Forelimb muscle (tissue), 1 donor: ENCODE data around the gene DPYSL3. TPM values are rescaled to one million over a fixed set of nuclear protein-coding genes. Genes with fewer than 3 reads are reported as not detected.

Source experiments
- DNase-seq: peaks from one replicate; pipeline ENCODE4 v3.0.0-alpha.2; 2013; ENCODE audit warnings: low read depth
- polyA plus RNA-seq: library from polyadenylated mRNA; unstranded; fragments of 120-200 nt; gene quantifications from one replicate; pipeline ENCODE4 v1.2.1, GENCODE V29; 2013; ENCODE audit not compliant: insufficient read length

DPYSL3 gene
- polyA plus RNA-seq, 1 donor, result 95.7 TPM

DNA sequence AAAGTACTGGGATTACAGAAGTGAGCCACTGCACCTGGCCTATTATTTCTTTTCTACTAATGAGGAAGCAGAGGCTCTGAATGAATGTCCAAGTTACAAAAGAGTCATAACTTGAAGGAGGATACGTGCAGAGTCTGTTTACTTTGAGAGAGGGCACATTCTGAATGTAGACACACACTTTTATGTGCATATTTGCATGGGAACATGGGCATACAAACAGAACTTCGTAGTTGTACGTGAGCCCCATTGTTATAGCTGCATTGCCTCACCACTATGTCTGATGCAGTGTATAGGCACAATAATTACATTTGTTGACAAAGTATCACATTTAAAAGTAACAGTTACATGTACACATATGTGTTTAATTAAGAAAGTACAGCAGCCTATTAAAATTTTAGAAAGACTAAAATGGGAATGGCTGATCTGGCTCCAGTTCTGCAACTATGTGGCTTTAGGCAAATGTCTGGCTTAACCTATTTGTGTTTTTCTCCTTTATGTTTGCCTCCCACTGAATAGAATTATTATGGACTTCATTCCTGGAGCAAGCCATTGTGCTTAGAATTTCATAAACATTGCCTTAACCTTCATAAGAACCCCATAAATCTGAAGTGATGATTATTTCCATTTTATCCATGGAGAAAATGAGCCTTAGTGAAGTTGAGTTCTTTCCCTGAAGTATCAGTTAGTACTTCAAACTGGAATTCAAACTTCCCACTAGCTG, 3.0 kb upstream of the DPYSL3 start:
- DNase-seq, result no peak

DNA sequence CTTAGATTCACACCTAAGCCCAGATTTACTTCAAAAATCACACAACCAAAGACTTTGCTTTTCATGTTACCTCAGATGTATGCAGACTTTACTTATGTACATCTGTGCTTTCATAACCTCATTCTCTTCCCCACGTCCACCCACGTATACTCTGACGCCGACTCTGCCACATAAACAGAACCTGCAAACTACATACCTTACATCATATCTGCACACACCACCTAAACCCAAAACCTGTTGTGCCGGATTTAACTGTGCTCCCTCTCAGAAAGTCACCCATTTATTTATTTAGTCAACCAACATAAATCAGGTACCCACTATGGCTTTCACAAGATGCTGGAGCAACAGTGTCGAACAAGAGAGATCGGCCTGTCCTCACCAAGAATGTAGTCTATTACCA, 1.0 kb upstream of the DPYSL3 start:
- DNase-seq, result no peak

DNA sequence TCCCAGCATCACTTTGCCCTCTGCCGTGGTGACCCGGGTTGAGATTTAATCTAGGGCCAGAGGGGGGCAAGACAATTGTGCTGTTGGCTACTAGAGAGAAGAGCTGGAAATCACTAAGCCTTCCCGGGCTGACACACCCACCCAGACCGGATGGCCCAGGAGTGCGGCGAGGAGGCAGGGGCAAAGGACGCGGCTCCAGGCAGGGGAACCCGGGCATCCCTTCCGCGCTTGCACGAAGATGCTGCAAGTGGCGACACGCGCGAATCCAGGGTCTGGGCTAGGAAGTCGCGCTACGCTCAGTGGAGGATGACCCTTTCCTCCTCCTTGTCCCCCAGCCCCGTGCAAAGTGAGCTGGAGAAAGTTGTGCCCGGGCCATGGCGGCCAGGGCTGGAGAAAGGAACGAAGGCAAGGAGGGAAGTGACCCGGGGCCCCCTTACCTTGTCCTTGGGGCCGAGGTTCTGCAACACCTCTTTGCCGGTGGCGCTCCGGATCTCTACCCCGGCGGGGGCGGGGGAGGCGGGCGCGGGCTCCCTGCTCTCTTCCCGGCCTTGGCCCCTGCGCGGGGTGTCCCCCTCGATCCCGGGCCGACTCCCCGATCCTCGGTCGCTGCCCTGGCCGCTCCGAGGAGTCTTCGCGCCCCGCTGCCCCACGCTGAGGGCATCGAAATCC, 693 bp downstream of the DPYSL3 start:
- DNase-seq, result no peak

DNA sequence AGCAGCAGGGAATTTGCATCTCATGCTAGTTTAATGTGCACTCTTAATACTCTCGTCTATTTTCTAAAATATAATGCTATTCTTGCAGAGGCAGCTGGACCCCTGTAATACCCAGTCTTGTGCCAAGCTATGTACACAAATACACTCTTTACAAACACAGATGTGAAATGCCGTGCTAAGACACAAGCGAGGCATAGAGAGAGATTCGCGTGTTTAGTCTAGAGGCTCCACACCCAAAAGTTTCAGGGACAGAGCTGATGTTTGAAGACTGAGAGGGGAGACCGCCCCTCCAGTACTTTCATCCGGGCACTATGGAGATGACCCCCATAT, 1.2 kb downstream of the DPYSL3 start:
- DNase-seq, result no peak

DNA sequence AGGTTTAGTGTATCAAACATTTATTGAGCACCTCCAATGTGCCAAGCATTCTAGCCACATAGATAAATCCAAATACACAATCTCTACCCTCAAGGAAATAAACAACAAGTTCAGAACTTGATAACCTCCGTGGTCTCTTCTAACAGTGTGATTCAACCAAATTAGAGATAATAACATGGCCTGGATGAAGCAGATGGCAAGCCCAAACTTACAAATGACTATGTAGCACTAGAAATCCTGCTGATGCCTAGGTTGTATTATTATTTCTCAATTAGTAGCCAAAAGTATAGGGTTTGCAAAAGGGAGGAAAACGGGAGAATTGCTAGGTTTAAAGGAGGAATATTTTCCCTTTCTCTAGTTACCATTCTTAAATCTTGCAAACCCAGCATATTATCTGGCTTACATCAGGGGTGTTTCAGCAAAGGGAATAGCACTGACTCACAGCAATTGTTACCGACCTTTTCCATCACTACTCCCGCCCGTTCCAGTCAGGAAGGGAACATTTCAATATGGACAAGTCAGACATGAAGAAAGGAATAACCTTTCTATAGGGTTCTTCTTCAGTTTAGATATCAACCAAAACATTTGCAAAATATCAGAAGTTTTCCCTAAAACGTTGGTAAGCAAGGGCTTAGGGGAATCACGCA, 2.3 kb downstream of the DPYSL3 start:
- DNase-seq, result no peak

DNA sequence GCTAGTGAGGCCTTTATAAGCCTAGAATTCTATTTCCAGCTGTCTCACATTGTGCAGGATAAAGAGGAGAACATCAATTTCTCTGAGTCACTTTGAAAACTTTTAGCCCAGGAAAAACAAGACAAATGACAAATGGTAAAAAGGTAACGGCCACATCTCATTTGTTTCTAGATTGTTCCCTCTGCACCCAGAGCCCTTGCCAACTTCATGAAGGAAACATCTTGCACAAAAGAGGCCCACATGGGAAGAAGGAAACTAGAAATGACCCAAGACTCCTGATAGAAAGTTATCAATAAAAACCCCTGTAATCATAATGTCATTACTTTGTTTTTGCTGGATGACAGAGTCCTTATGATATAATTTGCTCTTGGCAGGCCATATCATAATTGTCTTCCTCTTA, 5.3 kb downstream of the DPYSL3 start:
- no peak for DNase-seq

DNA sequence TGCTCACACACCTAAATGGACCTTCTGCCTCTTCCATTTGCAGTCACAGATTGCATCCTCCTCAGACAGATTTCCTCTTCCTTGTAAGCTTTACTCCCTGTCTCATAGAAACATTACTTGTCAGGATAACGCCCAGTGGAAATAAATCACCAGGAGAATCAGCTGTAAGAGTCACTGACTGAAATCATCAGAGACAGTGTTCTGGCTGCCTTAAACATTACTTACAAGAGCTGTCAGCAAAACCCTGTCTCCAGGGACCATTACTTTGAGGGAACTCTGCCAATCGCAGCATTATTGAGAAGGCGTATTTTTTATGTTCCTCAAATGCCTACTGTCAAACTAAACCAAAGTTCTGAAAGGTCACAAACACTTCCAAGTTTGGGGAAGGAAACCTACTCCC, 5.9 kb downstream of the DPYSL3 start:
- peak; percentile 79 for DNase-seq

DNA sequence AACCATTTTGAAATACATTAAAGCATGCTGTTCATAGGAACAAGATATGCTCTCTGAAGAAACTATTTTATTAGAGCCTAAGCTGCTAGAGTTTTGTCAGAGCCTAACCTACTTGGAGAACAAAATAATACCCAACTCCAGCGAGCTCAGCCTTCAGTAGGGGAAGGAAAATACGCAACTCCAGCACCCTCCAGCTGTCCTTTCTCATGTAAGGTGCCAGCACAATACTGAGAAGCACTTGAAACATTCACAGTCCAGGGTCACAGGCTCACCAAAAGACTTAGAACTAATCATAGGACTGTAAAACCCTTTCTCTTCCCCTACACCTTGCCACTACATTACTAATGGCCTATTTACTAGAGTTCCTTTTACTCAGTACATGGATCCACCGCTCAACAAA, 18.9 kb downstream of the DPYSL3 start:
- DNase-seq, result no peak

DNA sequence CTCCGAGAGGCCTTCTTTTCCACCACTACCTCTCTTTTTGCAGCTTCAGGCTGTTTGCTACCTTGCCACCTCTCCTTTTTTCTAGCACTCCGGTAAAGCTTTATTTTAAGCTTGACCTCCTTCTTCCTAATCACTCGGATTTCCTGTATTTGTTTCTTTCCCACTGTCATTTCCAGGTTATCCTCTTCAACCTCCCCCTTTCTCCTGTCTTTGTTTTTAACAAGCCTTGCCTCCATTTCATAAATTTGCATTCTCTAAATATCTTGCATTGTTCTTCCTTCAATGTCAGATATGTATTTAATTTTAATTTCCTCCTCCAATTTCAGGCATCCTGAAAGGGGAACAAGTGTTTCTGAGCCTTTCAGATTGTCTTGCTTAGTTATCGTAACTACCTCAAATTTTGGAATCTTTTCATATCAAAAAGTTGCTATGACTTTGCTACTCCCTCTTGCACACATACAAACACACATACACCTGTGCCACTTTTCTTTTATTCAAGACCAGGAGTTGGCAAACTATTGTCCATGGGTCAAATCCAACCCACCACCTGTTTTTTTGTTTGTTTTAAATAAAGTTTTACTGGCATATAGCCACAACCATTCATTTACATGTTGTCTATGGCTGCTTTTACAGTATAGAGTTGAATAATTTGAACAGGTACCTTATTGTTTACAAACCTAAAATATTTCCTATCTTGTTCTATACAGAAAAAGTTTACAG, 22.7 kb downstream of the DPYSL3 start:
- DNase-seq, result no peak

DNA sequence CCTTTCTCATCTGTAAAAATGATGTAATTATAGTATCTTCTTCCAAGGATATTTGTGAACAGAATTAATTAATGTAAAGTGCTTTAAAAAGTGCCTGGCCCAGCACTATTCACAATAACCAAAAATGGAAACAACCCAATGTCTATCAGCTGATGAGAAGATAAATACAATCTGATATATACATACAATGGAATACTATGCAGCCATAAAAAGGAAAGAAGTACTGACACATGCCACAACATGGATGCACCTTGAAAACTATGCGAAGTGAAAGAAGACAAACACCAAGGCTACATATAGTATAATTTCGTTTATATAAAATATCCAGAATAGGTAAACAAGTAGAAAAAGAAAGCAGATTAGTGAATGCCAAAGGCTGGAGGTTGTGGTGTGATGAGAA, 24.1 kb downstream of the DPYSL3 start:
- no peak for DNase-seq

DNA sequence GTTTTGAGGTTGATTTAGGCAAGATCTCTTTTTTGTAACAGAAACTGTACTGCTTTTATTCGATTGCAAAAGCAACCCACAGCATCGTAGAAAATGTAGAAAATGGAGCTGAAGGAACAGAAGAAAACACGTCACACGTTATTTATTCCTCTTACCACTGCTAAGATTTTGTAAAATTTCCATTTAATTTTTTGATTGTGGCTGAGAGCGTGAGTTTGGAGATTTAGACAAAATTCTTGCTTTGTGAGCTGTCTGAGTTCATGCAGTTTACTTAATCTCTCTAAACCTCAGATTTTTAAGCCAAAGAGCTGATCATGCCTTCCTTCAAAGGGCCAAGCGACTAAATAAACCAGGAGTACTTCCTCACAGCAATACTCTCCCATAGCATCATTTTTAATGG, 24.8 kb downstream of the DPYSL3 start:
- no peak for DNase-seq

DNA sequence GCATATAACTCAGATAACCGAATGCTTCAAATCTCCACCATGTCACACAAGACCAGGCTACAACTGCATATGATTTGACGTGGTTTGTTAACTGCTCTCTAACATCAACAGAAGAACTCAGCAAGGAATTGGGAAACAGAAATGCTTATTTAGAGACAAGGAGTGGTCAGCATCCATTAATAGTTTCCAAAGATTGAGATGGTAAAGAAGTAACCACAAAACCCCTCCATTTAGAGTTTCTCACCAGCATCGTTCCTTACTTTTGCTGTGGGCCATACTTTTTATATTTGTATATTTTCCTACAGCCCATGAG, 25.2 kb downstream of the DPYSL3 start:
- no peak for DNase-seq

DNA sequence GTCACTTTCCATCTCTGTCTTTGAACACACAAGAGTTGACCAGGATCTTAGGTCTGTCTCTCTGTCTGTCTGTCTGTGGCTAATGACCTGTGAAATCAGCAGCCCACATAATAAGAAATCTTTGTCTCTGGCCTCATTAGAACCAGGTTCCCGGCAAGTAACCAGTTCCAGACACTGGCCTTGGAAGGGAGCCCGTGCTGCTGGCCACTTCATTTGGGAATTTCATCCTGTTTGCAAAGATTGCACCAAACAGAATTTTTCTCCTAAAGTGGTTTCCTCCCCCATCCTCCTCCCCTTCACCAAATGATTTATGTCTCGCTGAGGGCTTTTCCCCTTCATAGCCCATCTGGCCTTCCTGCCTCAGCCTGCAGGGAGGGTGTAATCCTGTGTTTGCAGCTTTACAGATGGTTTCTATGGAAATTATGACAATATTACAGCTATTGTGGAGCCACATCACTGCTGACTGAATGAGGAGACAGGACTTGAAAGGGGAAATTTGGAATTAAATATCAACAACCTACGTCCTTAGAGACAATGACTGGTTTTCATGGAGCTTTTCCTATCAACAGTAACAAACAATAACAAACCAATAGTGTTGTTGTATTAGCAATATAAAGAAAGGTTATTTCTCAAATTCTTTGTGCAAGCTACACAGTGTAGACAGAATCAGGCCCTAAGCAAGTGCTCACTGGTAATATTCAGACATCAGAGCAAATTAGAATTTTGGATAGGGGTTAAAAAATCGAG, 25.7 kb downstream of the DPYSL3 start:
- peak; percentile 93 for DNase-seq

DNA sequence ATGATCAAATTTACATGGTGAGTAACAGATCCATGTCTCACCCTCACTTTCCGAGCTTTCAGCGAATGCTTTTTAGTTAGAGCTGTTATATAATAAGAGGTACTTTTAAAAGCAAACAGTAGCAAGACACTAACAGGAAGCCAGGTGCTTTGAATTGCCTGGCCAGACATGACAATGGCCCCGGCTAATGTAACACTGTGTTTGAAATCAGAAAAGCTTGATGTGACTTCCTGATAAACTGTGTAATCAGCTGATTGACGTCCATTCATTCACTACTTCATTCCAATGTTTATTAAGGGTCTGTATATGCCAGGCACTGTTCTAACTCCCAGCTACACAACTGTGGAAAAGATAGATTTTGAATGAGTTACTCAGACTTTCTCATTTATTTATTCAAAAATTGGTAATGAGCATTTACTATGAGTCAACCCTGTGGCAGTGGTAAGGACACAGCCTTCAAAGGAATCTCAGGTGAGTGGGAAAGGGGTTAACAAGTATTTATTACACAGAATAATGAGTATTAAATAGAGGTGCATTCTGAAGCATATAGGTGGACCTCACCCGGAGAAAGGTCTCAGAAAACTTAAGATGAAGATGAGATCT, 26.6 kb downstream of the DPYSL3 start:
- DNase-seq, result no peak

DNA sequence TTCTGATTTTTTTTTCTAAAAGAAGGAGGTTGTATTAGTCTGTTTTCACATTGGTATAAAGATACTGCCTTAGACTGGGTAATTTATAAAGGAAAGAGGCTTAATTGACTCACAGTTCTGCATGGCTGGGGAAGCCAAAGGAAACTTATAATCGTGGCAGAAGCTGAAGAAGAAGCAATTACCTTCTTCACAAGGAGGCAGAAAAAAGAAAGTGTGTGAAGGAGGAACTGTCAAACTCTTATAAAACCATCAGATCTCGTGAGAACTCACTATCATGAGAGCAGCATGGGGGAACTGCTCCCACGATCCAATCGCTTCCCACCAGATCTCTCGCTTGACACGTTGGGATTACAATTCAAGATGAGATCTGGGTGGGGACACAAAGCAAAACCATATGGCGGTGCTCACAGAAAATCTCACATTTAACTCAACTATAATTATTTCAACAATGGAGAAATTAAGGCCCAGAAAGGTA, 27.1 kb downstream of the DPYSL3 start:
- DNase-seq, result no peak

DNA sequence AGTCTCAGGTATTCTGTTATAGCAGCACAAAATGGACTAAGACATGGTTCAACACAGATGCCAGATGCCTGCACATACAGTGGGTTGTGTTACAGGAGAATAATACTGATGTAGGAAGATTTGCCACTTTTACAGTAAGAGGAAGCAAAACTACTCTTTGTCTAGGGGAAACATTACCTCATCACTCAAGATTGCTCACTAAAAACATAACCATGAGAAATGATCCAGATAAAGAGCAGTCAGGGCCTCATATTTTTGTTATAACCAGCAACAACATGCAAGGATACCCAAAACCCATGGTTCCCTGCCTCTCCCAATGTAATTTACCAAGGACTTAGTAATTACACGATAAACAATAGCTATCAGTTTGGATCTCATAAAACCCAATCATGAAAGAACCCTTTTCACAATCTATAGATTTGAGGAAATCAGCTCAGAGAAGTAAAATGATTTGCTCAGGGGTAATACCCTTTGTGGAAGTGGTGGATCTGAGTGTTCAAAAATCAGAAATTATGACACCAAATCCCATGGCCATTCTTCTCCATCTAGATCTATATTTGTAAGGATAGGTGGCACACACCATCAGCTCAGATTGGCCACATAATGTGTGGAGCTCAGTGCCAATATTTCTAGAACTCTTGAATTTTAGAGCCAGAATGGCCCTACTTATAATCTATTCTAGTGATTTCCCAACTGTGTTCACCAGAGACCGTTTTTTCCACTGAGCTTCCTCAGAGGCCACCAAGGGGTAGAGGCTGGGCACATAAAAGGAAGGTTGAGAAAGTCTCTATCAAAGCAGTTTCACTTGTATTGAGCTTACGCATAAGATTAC, 27.8 kb downstream of the DPYSL3 start:
- no peak for DNase-seq

DNA sequence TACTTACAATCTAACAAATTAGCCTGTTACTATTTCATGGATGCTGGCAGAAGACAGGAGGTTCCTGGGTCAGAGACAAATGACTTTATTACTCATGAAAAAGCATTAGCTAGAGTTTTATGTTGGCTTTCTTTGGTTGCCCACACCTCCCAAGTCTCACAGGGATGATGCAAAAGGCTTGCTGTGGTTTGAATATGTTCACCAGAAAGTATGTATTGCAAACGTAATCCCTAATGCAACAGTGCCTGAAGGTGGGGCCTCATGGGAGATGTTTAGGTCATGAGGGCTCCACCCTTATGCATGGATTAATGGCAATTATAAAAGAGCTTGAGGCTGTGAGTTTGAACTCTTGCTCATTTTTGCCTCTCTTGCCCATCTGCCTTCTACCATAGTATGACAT, 28.5 kb downstream of the DPYSL3 start:
- DNase-seq, result no peak

DNA sequence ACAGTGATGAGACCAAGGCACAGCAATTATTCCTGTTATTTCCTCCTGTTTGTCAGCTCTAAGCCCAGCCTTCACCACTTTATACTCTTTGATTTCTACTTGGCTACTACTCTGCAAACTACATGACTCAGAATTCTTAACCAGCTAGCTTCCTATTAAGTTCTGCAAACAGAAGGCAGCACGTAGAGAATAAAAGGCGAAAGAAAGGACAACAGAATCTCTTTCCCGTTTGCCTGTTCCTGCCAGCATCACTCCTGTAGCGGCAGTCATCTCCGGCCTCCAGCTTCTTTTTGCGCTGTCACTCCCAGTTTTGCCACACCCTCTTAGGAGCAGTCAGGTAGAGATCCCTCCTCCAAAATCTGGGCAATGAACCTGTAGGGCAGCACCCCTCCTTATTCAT, 29.9 kb downstream of the DPYSL3 start:
- DNase-seq, result no peak

DNA sequence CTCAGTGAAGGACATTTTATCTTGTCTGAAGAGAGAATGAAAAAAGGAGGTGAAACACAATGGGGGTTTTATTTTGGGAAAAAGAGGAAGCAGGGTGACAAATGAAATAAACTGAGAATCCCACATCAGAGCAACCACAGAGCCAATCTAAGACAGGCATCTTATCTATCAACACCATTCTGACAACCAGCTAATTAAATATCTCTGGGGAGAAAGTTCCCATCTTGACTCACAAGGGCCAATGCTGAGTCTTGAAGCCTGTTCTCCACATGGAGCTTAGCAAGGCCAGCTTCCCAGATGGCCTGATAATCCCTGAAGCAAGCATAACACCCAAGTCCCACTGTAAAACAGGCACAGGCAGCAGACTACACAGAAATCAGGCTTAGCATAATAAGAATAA, 30.4 kb downstream of the DPYSL3 start:
- DNase-seq, result no peak

DNA sequence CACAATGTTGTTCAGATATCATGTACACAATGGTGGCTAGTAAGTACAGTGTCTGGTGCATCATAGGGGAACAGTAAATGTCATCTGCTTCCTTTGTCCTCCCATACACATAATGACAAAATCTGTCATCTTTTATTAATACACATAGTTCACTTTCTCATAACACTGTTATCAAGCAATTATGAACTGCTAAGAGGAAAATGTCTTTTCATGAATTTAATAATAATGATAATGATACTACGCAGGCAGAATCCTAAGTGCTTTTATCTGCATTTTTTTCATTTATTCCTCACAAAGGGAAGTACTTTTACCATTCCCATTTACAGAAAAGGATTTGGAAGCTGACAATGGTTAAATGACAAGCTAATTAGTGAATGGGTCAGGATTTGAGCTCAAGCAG, 35.7 kb downstream of the DPYSL3 start:
- no peak for DNase-seq
